ENCODE data around the gene DSN1. TPM values are rescaled to one million over a fixed set of nuclear protein-coding genes. Genes with fewer than 3 reads are reported as not detected.

DSN1 gene
- total and polyA plus RNA-seq, 2 of the 8 experiments (the other 6 are each of a cell fraction or from before 2014, with no cell fraction given): 12.0 to 26.2 TPM

- no peak for TF ChIP-seq CTCF (IDR thresholded peaks at IDR 0.05; ENCODE audit: control extremely low read depth in 1 of 3, insufficient read depth in 1 of 3, low read depth in 1 of 3, low read length in 3 of 3)
- no peak for TF ChIP-seq SP4 (IDR thresholded peaks at IDR 0.05; ENCODE audit: low read length)
- TF ChIP-seq CHD2 (IDR thresholded peaks at IDR 0.05; ENCODE audit: low read length): no peak
Observed at GRCh38 chr20:36777167-36777566, 3.6 kb upstream of the DSN1 start (continued).

Data from H1 (cell line).